Right kidney (tissue), 1 donor: ENCODE data around the gene SGSM2.

ENCODE experiments used
- DNase-seq: peaks from one replicate; pipeline ENCODE4 v3.0.0-alpha.2; 2016

SGSM2 gene

DNA sequence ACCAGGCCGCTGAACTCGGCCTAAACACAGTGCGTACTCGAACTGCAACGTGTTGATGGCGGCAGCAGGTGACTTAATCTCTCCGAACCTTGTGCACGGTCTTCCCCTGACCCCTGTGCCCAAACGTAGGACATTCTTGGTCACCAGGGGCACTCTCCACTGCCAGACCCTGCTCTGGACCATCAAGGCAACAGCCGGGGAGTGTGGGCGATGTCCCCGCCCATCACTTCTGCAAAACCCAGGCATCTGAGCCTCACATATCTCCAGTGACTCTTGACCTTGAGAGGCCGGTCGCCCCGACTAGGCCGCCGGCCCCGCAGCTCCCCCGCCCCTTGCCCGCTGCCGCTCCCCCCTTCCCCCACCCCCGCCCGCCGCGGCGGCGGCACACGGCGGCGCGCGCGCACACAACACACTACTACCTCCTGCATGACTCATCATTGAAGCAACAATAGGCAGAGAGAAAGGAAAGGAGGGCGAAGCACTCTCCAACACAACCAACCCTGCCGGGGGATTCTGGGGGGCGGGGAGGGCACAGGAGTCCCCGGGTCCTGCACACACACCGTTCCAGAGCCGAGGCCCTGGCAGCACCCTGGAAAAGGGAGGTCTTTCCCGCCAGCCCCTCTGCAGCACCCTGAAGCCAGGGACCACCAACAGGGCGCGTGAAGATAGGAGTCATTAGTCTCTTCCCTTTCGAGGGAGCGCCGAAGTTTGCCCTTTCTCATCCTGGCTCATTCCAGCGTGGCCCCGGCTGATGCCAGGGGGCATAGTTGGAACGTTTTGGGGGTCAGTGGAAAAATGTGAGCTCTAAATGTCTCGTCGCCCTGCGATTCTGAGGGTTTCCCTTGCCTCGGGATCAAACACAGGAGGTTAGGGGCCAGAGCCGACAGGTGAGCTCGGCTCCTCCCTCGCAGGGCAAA, 61.6 kb downstream of the SGSM2 start:
- peak; percentile 80 for DNase-seq

DNA sequence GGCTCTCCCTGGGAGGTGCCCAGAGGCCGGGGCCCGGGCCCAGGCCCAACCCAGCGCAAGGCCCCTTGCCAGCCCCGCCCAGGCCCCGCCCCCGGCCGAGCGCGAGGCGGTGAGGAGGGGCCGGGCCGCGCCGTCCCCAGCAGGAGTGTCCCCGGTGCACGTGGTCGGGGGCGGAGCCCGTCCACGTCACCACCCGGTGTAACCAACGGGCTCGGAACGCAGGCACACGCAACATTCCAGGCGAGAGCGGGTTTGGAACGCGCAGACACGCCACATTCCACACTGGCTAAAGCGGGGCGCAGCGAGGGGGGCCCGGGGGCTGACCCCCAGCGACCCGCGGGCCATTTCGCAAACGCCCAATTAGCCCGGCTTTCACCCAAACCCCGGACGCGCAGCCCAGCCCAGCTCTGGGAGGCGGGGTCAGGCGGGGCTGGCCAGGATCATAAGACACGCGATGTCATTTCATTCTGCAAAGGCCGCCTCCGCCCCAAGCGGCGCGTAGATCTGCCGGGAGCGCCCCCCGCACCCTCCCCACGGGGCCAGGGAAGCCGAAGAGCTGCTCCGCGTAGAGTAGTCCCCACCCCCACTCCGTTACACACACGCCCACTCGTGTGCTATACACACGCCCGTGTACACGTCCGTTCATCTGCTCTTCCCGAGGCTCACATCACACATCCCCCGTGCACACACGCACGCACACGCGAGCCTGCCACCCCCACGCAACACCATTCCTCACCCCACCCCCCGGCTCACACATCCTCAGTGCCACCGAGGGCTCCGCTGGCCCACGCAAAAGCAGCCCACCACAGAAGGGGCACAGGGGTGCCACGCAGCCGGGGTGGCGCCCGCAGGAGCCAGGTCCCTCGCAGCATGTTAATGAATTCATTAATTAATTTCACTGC, 62.5 kb downstream of the SGSM2 start:
- peak; percentile 99 for DNase-seq

DNA sequence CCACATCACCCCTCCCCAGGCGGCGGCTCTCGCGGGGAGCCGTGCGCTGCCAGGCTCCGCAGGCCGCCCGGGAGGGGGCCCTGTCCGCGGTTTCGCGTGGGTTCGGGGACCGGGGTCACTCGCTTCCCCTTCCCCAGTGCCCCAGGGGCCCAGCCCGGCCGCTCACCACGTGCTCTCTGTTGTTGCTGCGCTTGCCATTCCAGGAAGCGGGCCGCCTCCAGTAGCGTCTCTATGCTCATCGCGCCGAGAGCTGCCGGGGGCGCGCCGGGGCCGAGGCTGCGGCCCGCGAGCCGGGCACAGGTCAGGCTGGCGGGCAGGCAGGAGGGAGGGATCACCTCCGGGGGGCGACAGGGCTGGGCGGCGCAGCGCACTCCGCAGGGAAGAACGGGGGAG, 63.2 kb downstream of the SGSM2 start:
- peak; percentile 73 for DNase-seq

DNA sequence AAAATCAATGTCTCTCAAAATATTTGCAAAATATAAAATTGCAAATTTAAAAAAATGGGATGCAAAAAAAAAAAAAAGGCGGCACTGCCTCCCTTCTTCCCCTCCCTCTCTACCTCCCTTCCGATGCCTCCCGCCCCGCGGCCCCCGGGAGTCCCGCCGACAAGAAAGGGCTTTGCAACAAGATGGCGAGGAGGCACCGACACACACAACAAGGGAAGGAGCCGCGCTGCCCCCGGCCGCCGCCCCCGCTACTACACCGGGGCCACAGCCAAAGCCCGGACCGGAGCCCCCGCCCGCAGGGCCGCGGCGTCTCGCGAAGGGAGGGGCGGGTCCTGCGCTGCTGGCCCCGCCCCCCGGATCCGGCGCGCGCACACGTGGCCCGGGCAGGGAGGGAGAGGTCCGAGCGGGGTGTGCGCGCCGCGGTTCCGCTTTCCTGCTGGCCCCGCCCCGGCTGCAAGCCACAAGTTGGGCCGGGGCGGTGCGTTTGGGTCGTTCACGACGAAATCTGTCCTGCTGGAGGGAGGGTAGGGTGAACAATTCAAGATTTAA, 63.6 kb downstream of the SGSM2 start, which contains the start of gene MNT:
Gene MNT (minus strand): TSS at position 184 of the 549 bp plus-strand sequence. CDS start 348 bp downstream, outside the sequence.
- peak; percentile 99 for DNase-seq

DNA sequence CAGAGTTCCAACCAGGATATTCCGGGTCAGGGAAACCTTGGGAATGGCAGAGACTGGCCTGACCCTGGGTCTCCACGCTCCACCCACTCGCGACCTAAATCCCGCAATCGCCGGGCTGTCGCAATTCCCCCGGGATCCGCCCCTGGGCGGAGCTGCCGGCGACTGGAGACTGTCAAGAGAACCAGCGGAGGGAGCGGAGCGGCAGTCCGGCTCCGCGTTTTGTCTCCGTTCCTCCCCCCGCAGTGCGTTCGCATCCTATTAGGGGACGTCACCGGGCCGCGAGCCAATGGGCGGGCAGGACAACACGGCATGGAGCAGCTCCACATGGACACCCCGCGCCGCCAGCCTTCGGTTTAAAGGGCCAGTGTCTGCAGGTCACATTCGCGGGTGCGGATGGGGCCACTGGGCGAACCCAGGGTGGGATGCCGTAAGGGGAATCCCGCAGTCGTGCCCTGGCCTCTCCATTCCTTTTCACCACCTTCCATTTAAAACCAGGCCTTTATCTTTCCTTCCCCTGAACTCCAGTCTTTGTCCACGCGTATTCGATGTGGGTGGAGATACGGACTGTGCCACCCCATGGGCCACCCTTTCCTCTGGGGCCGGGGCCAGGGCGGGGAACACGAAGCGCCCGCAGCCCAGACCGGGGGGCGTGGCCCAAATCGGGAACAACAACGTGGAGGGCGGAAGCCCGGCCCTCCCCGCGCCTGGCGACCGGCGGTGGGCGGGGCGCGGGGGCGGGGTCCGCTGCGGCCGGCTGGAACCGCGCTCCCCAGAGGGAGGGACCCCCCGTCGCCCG, 64.3 kb downstream of the SGSM2 start:
- peak; percentile 95 for DNase-seq

DNA sequence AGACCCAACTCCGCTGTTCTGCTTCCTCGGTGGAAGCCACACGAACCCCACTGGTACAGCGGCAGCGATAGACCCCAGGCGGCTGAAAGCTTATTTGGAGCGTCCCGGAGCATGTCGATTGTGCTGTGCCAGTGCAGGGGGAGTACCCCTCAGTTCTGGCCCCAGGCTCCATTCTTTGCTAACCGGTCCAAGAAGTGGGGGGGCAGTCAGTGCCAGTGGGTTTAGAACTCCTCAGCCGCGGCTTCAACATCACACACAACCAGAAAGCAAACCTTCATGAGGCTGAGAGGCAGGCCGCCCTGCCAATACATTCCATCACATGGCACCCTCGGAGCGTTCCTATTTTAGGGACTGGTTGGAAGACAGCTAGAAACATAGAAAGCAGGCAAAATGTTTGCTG, 65.2 kb downstream of the SGSM2 start:
- DNase-seq = no peak

DNA sequence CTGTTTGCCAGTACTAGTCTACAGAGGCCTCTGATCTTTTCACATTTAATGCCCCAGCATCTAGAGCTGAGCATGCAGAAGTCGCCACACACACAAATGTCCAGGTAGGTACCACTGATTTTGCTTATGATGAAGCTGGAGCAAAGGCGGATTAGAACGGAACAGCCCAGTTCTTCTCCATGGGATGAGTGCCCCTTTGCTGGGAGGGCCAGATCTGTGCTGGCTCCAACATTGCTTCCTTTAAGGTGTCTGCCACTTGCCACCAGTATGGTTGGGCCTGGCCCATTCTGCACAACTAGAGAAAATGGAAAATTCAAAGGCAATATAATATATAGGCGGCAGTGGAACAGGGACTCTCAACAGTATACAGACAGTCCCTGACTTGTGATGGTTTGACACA, 65.7 kb downstream of the SGSM2 start:
- no peak for DNase-seq

DNA sequence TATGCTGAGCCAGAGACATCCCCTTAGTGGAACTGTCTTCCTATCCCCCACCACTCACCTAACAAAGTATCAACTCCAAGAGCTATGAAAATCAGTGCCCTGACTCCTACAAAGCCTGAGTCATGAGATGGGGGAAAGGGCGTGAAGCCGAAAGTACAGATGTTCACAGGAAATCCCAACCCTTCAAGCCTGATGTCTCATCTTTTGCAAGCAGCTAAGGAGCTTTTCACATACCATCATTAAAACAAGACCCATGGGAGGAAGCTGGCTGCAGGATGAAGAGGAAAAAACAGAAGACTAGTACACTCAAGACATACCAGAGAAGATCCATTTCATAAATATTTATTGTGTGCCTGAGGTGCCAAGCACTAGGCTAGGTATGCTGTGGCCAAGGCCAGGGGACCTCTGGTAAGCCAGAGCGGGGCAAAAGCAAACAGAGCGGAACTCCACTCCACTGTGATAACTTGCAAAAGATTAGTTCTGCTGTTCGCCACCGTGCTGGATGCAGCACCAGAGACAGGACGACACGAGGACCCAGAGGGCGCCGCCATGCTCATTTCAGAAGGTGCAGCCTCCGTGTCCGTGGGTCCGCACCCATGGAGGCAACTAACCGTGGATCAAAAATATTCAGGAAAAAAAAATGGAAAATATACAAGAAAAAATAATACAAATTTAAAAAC, 68.1 kb downstream of the SGSM2 start:
- DNase-seq = no peak

DNA sequence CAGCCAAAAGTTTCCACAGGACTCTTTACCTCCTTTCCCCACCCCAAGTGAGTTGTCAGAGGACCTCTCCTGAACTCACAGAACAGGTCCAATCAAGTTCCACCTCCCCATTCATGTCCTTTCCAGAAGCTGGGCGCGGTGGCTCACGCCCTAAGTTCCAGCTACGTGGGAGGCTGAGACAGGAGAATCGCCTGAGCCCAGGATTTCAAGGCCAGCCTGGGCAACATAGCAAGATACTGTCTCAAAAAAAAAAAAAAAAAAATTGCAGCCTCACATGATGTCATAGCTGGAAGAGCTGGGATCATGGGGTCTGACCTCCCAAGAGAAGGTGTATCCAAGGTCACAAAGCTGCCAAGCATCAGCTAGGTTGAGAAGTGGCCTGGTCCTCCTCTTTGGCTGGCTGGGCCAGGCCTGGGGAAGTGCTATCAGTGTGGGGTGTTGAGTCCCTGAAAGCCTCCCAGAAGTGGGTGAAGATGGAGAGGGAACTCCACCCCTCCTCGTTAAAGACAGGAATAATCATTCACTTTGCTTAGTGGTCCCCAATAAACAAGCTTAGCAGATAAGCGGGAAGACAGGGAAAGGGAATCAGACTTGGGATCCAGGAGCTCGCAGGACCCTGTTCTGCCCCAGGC, 69.1 kb downstream of the SGSM2 start:
- no peak for DNase-seq

DNA sequence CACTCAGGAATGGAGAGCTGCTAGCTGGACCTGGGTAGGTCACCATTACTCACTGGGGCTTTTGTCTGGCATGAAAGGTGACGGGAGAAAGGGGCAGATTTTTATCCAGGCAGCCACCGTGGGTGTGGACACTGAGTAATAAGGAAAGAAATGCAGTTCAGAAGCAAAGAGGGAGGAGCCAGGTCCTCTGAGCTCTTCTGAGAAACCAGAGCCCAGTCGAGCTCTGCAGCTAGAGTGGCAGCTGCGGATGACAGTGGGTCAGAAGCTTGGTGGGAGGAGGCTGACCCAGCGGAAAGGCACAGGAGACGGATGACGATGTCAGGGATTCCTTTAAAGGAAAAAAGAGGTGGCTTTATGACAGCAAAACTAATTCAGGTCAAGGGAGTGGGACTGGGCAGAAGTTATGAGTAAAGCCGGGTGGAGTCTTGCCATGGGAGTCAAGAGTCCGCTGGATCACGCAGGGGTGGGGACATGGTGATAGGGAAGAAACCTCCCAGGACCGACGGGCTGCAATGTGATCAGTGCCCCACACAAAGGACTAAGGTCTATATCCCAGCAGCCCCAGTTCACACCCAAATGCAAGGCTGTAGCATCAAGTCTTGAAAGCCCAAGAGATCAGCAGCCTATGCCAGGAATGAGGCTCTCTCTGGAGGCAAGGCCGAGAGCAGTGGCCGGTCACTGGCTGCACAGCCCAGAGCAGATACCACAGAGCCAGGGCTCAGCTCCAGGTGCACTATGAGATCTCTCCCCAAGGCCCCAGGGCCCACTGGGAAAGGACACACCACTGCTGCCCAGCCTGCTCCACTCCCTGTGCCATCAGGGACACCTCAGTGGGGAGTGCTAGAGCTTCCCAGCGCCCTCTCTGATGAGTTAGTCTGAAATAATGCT, 69.8 kb downstream of the SGSM2 start:
- DNase-seq = peak; percentile 42

DNA sequence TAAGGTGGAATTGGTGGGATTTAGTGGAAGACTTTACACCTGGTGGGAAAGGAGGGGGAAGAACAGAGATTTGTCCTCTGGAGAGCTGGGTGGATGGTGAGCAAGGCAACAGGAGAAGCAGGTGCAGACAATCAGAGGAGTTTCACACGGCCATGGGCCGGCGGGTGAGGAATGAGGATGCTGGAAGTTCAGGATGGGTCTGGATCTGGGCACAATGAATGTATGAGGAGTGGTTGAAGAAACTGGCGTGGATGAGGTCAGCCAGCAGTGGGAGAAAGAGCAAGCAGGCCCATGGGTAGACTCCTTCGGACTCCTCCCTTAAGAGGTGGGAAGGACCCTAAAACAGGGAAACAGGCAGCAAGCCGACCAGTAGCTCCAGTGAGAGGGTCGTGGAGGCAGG, 73.7 kb downstream of the SGSM2 start:
- DNase-seq = no peak

DNA sequence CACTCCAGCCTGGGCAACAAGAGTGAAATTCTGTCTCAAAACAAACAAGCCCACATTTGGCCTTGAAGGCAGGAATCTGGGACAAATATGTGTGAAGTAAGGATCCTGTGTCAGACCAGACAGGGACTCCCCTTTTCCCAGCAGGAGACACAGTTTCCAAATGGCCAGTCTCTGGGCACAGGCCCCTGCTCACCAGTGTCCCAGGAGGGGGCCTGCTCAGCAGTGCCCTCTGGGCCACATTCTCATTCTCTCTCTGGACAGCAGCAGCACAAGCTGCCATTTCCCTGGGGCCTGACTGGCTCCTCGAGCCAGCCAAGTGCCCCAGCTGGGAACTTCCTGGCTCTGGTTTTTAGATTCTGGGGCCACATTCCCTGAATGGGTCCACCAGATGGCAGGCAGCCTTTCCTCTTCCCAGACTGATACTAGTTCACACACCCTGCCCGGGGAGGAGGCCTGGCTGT, 75.3 kb downstream of the SGSM2 start:
- DNase-seq = no peak

DNA sequence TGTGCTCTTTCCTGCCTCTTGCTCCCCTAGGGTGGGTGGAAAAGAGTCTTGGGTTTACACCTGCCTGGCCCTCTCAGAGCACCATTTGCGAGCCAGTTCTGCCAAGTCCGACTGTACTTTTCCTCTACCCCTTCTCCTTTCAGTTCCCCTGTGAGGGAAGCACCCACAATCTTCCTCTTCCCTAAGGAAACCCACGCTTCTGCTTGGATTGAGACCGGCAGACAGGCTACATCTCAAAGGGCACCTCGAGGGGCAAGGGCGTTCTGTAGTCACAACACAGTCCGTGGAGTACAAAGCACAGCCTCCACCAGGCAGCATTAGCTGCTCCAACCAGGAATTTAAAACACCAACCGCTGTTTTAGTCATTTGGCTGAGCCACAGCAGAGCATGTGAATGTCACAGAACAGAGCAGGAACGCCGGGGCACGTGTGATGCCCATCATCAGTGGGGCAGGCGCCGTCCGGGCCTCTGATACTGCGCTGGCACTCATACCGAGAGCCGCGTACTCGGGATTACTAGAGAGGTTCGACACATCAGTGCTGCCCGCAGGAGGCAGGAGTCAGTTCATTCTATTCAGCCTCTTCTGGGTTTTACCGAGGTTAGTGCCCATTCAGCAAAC, 77.3 kb downstream of the SGSM2 start:
- DNase-seq = no peak

DNA sequence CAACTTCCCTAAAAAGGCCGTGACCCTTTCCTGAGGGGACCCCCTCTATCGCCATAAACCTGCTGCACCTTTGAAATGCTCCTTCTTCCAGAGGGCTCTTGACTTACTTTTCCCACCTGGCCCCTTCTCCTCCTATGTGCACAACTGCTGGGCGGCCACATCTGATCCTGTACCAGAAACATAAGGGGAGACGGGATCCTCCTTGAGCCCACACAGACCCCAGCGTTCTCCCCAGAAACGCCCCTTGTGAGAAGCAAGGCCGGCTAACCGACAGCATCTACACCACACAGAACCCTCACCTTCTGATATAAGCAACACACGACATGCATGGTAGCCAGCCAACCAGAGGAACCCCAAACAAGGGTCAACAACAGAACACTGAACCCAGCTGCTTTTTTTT, 77.8 kb downstream of the SGSM2 start:
- no peak for DNase-seq

DNA sequence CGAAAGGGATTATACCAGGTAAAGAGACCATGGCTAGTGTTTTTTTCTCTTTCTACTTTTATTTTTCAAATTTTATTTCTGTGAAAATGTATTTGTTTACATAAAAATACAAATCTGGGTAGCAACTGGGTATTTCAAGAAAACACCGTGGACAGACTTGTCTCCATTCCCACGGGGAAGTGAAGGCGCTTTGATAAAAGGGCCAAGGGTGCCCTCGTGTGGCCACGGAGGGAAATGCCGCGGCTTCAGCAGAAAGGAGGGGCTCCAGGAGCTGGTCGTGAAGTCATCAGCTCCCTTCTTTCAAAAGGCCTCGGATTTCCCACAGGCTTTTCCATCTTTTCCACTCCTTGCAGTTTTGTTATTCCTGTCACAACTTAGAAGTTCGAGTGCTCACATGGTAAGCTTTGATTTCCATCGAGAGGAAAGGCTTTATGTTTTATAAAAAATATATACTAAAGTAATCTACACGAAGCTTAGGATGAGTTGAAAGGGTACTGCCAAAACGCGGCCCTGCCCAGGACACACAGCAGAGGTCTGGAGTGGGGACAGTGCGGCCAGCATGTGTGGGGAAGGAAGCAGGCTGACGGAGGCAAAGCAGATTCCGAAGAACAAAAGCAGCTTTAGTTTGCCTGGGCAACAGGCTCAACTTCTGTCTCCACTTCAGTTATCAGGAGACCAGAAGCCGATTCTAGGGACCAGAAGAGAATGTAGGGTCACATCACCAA, 78.9 kb downstream of the SGSM2 start:
- DNase-seq = peak; percentile 69

DNA sequence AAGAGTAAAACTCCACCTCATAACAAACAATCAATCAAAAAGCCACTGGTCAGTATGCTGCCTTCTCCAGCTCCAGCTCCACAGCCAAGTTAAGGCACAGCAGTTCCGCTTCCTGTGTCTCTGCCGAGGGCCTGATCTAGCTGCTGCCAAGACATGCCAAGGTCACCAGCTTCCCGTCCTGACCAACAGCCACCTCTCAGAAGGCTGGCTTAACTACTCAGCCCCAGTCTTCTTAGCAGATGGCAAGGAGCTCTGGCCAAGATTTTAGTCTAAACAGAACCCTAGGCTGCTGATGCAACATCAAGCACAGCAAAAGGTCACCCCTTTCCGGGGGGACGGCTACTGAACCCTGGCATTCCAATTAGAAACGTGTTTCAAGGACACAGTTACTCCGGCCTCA, 81.3 kb downstream of the SGSM2 start:
- DNase-seq = no peak

DNA sequence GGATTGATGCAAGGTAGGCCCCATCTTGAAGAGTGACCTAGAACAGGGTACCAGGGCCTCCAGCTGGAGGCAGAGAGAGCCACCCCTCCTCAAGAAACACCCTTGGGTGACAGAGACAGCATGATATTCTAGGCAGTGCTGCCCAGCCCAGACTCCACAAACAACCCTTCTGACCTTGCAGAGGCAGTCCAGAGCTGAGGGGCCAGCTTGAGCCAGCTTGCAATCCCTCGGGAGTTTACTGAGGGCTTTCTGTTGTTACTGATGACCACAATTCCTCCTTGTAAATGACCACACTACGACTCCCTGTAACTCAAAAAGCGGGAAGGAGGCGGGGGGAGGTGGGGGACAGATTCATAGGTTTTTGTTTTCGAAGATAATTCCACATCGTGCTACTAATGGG, 82.2 kb downstream of the SGSM2 start:
- DNase-seq = no peak

DNA sequence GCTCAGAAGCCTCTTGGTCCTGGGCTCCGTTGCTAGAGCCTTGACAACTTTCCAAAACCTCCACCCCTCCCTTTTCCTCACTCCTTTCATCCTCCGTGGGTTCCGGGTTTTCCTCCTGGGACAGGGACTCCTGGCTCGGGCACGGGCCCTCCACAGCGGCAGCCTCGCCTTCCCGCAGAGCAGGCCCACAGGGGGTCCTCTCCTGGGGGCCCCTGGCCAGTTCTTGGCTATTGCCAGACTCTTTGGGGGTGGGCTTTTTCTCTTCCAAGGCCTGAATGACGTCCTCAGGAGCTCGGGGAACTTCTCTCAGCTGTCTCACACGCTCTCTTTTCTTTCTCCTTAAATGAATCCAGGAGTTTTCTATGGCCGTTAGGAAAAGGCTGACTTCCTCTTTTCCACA, 82.9 kb downstream of the SGSM2 start:
- no peak for DNase-seq
